HG03135 (cell line): Measurements from ENCODE around the gene SLC41A3.
"Not testable (repeated sequence)": the region's sequence is repeated elsewhere in the genome, so short reads cannot be mapped to it uniquely, and the experiment has no call there.

Source experiments
- ATAC-seq: cut with Tn5 transposase; IDR thresholded peaks from one replicate; pipeline ENCODE4 v1.9.1; 2021; ENCODE audit warnings: mild to moderate bottlenecking, moderate library complexity; ENCODE audit not compliant: unreplicated experiment

SLC41A3 gene

GRCh38 chr3:126056681-126057500 is 27.0 kb downstream of the SLC41A3 start:
- no peak for ATAC-seq

GRCh38 chr3:126056088-126056487 is 27.8 kb downstream of the SLC41A3 start:
- ATAC-seq: no peak

- ATAC-seq: no peak
Observed at GRCh38 chr3:126054870-126055269, 29.1 kb downstream of the SLC41A3 start.

GRCh38 chr3:126053949-126054569 is 29.9 kb downstream of the SLC41A3 start:
- ATAC-seq: no peak

- no peak for ATAC-seq
Observed at GRCh38 chr3:126053513-126053912, 30.4 kb downstream of the SLC41A3 start.

GRCh38 chr3:126052196-126053058 is 31.5 kb downstream of the SLC41A3 start:
- no peak for ATAC-seq

- ATAC-seq: no peak
Observed at GRCh38 chr3:126051741-126052140, 32.2 kb downstream of the SLC41A3 start.

GRCh38 chr3:126051234-126051633 is 32.7 kb downstream of the SLC41A3 start:
- ATAC-seq: no peak

- ATAC-seq: no peak
Observed at GRCh38 chr3:126050626-126051025, 33.3 kb downstream of the SLC41A3 start.

GRCh38 chr3:126050050-126050392 is 33.9 kb downstream of the SLC41A3 start:
- no peak for ATAC-seq

- ATAC-seq: no peak
Observed at GRCh38 chr3:126049289-126050049, 34.5 kb downstream of the SLC41A3 start.

- no peak for ATAC-seq
Observed at GRCh38 chr3:126040386-126040785, 43.5 kb downstream of the SLC41A3 start.

GRCh38 chr3:126039870-126040269 is 44.1 kb downstream of the SLC41A3 start:
- no peak for ATAC-seq

- not testable (repeated sequence) for ATAC-seq
Observed at GRCh38 chr3:126038791-126039190, 45.1 kb downstream of the SLC41A3 start.

GRCh38 chr3:126036056-126036549 is 47.8 kb downstream of the SLC41A3 start:
- no peak for ATAC-seq

- no peak for ATAC-seq
Observed at GRCh38 chr3:126035362-126036050, 48.4 kb downstream of the SLC41A3 start.

GRCh38 chr3:126034481-126035361 is 49.2 kb downstream of the SLC41A3 start:
- ATAC-seq: no peak

GRCh38 chr3:126033765-126034164 is 50.2 kb downstream of the SLC41A3 start:
- ATAC-seq: no peak
